WERI-Rb-1 (cell line): ENCODE results near the gene PPP1R37.

ENCODE experiments used
- DNase-seq: peaks from one replicate; pipeline ENCODE4 v3.0.0-alpha.2; 2020
- H3K27ac ChIP-seq: fragments of 250-450 bp; sonication (Bioruptor Pico); 2 replicates; pipeline ENCODE4 v1.5.1; 2020; ENCODE audit warnings: mild to moderate bottlenecking, moderate library complexity
- H3K27me3 ChIP-seq: fragments of 250-450 bp; sonication (Bioruptor Pico); 2 replicates; pipeline ENCODE4 v1.5.1; 2021; ENCODE audit warnings: mild to moderate bottlenecking, low read depth, moderate library complexity; ENCODE audit not compliant: insufficient read depth, severe bottlenecking
- H3K36me3 ChIP-seq: fragments of 250-450 bp; sonication (Bioruptor Pico); 2 replicates; pipeline ENCODE4 v1.5.1; 2020; ENCODE audit warnings: mild to moderate bottlenecking, moderate library complexity
- H3K4me3 ChIP-seq: 2 replicates; pipeline ENCODE4 v1.5.1; 2011; ENCODE audit warnings: low read depth, mild to moderate bottlenecking, control low read depth, low read length
- H3K9me3 ChIP-seq: fragments of 250-450 bp; sonication (Bioruptor Pico); 2 replicates; pipeline ENCODE4 v1.5.1; 2021; ENCODE audit warnings: mild to moderate bottlenecking, moderate library complexity; ENCODE audit not compliant: severe bottlenecking
- TF ChIP-seq, protein P1 (sequence below): IDR thresholded peaks from 2 replicates; pipeline ENCODE4 v1.5.1; 2011; ENCODE audit warnings: low read depth, mild to moderate bottlenecking, control low read depth, inconsistent platforms, low read length

Gene PPP1R37

GRCh38 chr19:45141203-45141900 is 48.4 kb downstream of the PPP1R37 start:
- H3K36me3 ChIP-seq, result peaks cover 32% of the 10 kb centered on the region

DNA sequence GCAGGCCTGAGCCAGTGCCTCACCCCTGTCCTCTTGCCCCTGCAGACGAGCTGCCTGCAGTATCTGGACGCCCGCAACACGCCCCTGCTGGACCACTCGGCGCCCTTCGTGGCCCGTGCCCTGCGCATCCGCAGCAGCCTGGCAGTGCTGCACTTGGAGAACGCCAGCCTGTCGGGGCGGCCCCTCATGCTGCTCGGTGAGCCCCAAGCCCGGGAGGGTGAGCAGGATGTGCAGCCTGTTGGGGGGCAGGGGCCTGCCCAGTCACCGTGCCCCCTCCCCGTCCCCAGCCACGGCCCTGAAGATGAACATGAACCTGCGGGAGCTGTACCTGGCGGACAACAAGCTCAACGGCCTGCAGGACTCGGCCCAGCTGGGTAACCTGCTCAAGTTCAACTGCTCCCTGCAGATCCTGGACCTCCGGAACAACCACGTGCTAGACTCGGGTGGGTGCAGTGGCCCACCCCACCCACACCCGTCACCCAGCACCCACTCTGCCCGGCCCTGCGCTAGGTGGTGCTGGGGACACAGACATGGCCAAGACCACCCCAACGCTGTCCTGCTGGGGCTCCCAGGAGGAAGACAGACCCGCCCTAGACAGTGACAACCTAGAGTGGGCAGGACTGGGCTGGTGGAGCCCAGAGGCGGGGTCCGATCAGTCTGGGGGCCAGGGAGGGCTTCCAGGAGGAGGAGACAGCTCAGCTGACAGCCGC is 49.2 kb downstream of the PPP1R37 start:
- Histone ChIP-seq H3K27ac (no peak overlapping the region), H3K9me3 (no peaks in the 10 kb centered on the region), H3K4me3 (no peak overlapping the region), H3K27me3 (no peaks in the 10 kb centered on the region), H3K36me3 (peaks cover 36% of the 10 kb centered on the region)
- DNase-seq, result no peak
- TF ChIP-seq, protein P1, sequence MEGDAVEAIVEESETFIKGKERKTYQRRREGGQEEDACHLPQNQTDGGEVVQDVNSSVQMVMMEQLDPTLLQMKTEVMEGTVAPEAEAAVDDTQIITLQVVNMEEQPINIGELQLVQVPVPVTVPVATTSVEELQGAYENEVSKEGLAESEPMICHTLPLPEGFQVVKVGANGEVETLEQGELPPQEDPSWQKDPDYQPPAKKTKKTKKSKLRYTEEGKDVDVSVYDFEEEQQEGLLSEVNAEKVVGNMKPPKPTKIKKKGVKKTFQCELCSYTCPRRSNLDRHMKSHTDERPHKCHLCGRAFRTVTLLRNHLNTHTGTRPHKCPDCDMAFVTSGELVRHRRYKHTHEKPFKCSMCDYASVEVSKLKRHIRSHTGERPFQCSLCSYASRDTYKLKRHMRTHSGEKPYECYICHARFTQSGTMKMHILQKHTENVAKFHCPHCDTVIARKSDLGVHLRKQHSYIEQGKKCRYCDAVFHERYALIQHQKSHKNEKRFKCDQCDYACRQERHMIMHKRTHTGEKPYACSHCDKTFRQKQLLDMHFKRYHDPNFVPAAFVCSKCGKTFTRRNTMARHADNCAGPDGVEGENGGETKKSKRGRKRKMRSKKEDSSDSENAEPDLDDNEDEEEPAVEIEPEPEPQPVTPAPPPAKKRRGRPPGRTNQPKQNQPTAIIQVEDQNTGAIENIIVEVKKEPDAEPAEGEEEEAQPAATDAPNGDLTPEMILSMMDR, result no peak

More at GRCh38 chr19:45141203-45141900, 48.4 kb downstream of the PPP1R37 start:
- Histone ChIP-seq H3K4me3 (no peak overlapping the region), H3K9me3 (no peaks in the 10 kb centered on the region), H3K27ac (no peak overlapping the region), H3K27me3 (no peaks in the 10 kb centered on the region)
- TF ChIP-seq, protein P1, result no peak
- no peak for DNase-seq

DNA sequence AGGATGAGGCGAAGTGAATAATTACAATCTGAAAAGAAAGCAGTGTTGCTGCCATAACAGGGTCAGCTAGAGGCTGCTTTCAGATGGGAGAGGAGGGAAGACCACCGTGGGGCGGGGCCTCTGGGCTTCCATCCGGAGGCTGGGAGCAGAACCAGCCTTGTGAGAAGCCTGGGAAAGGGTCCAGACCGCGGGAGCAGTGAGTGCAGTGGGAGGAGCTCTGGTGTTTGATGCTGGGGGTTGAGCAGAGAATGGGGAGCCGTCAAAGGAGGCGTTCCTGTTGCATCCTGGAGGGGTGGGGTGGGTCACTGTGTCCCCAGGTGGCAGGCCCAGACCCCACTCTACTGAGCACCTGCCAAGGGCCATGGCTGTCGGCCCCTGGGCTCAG is 49.7 kb downstream of the PPP1R37 start:
- Histone ChIP-seq H3K27me3 (no peaks in the 10 kb centered on the region), H3K4me3 (no peak overlapping the region), H3K9me3 (no peaks in the 10 kb centered on the region), H3K27ac (no peak overlapping the region), H3K36me3 (peaks cover 41% of the 10 kb centered on the region)
- TF ChIP-seq, protein P1, result no peak
- DNase-seq, result no peak

- H3K27me3 ChIP-seq, result no peaks in the 10 kb centered on the region
- DNase-seq, result no peak
- no peak overlapping the region; the same call in 1 of the 2 replicates for H3K27ac ChIP-seq
- H3K4me3 ChIP-seq, result no peak overlapping the region
- H3K9me3 ChIP-seq, result no peaks in the 10 kb centered on the region
- TF ChIP-seq, protein P1, result no peak
- peaks cover 41% of the 10 kb centered on the region for H3K36me3 ChIP-seq
Measured at GRCh38 chr19:45144431-45145269, 51.7 kb downstream of the PPP1R37 start.

DNA sequence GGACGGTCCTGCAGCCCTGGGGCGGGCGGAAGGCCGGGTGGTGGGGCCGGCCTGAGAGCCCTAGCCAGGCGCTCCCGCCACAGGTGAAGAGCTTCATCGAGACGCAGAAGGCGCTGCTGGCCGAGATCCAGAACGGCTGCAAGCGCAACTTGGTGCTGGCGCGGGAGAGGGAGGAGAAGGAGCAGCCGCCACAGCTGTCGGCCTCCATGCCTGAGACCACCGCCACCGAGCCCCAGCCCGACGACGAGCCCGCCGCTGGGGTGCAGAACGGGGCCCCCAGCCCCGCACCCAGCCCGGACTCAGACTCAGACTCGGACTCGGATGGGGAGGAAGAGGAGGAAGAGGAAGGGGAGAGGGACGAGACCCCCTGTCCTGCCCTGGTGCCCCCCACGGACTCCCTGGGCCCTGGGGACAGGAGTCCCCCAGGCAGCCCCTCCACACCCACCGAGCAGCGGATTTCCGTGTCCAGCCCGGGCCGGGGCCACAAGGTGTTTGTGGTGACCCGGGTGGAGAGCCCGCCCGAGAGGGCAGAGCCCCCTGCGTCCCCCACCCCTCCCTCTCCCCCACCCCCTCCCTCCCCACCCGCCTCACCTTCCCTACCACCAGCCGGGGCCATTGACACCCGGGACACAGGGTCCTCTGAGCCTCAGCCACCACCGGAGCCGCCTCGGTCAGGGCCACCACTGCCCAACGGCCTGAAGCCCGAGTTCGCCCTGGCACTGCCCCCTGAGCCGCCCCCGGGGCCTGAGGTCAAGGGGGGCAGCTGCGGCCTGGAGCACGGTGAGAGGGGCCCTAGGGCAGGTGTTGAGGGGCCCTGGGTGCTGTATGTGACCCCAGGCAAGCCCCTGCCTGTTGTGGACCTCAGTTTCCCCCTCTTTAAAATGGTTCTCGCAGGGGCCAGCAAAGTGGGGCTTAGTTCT is 52.6 kb downstream of the PPP1R37 start:
- Histone ChIP-seq H3K27me3 (no peaks in the 10 kb centered on the region), H3K4me3 (no peak overlapping the region), H3K27ac (peak overlapping the region; percentile 80), H3K36me3 (peaks cover 41% of the 10 kb centered on the region), H3K9me3 (no peaks in the 10 kb centered on the region)
- TF ChIP-seq, protein P1, result no peak
- DNase-seq, result no peak
